ENCODE data around the gene ACYP1.

Gene ACYP1

GRCh38 chr14:75063491-75064204, at the start of gene ACYP1:
TSS of gene ACYP1 (minus strand) at chr14:75064024. CDS start at chr14:75063553, 471 bp downstream.
- Mint-ChIP-seq H3K4me3 (peak within 1 kb of the TSS; percentile 100), H3K9me3 (peaks cover 5% of the 10 kb centered on the region), H3K27ac (peak within 1 kb of the TSS; percentile 98), H3K4me1 (ENCODE audit: low read depth) (peaks cover 23% of the 10 kb centered on the region), H3K27me3 (ENCODE audit: low read depth) (no peaks in the 10 kb centered on the region), H3K36me3 (ENCODE audit: low read depth) (peaks cover 27% of the 10 kb centered on the region)
- DNase-seq (ENCODE audit: low spot score) = peak; percentile 91

GRCh38 chr14:75109877-75110276, 46.1 kb upstream of the ACYP1 start:
- no peaks in the 10 kb centered on the region for H3K9me3 Mint-ChIP-seq
- peaks cover 61% of the 10 kb centered on the region for H3K36me3 Mint-ChIP-seq (ENCODE audit: low read depth)
- H3K27ac Mint-ChIP-seq = no peak overlapping the region
- H3K4me1 Mint-ChIP-seq (ENCODE audit: low read depth) = peaks cover 13% of the 10 kb centered on the region
- DNase-seq (ENCODE audit: low spot score) = no peak
- no peak overlapping the region for H3K4me3 Mint-ChIP-seq
- no peaks in the 10 kb centered on the region for H3K27me3 Mint-ChIP-seq (ENCODE audit: low read depth)

- Mint-ChIP-seq H3K36me3 (ENCODE audit: low read depth) (peaks cover 55% of the 10 kb centered on the region), H3K27ac (no peak overlapping the region), H3K4me1 (ENCODE audit: low read depth) (no peaks in the 10 kb centered on the region), H3K9me3 (no peaks in the 10 kb centered on the region), H3K27me3 (ENCODE audit: low read depth) (no peaks in the 10 kb centered on the region), H3K4me3 (no peak overlapping the region)
- DNase-seq (ENCODE audit: low spot score) = no peak
Observed at GRCh38 chr14:75107186-75107585, 43.4 kb upstream of the ACYP1 start.

- Mint-ChIP-seq H3K4me3 (no peak overlapping the region), H3K4me1 (ENCODE audit: low read depth) (no peaks in the 10 kb centered on the region), H3K27ac (no peak overlapping the region), H3K36me3 (ENCODE audit: low read depth) (peaks cover 45% of the 10 kb centered on the region), H3K9me3 (no peaks in the 10 kb centered on the region), H3K27me3 (ENCODE audit: low read depth) (no peaks in the 10 kb centered on the region)
- DNase-seq (ENCODE audit: low spot score) = no peak
Observed at GRCh38 chr14:75101491-75101890, 37.7 kb upstream of the ACYP1 start.

GRCh38 chr14:75098682-75099081, 34.9 kb upstream of the ACYP1 start:
- Mint-ChIP-seq H3K9me3 (no peaks in the 10 kb centered on the region), H3K4me3 (no peak overlapping the region), H3K27ac (no peak overlapping the region), H3K4me1 (ENCODE audit: low read depth) (no peaks in the 10 kb centered on the region), H3K36me3 (ENCODE audit: low read depth) (peaks cover 38% of the 10 kb centered on the region), H3K27me3 (ENCODE audit: low read depth) (no peaks in the 10 kb centered on the region)
- DNase-seq (ENCODE audit: low spot score) = no peak

- H3K27ac Mint-ChIP-seq = no peak overlapping the region
- H3K9me3 Mint-ChIP-seq = no peaks in the 10 kb centered on the region
- peaks cover 39% of the 10 kb centered on the region for H3K36me3 Mint-ChIP-seq (ENCODE audit: low read depth)
- H3K4me3 Mint-ChIP-seq = no peak overlapping the region
- no peak for DNase-seq (ENCODE audit: low spot score)
- H3K27me3 Mint-ChIP-seq (ENCODE audit: low read depth) = no peaks in the 10 kb centered on the region
- no peaks in the 10 kb centered on the region for H3K4me1 Mint-ChIP-seq (ENCODE audit: low read depth)
Observed at GRCh38 chr14:75098212-75098611, 34.4 kb upstream of the ACYP1 start.

- Mint-ChIP-seq H3K36me3 (ENCODE audit: low read depth) (peaks cover 37% of the 10 kb centered on the region), H3K9me3 (no peaks in the 10 kb centered on the region), H3K4me3 (no peak overlapping the region), H3K27ac (no peak overlapping the region), H3K4me1 (ENCODE audit: low read depth) (no peaks in the 10 kb centered on the region), H3K27me3 (ENCODE audit: low read depth) (no peaks in the 10 kb centered on the region)
- no peak for DNase-seq (ENCODE audit: low spot score)
Observed at GRCh38 chr14:75096959-75097358, 33.1 kb upstream of the ACYP1 start.

GRCh38 chr14:75095690-75096089, 31.9 kb upstream of the ACYP1 start:
- Mint-ChIP-seq H3K9me3 (no peaks in the 10 kb centered on the region), H3K4me1 (ENCODE audit: low read depth) (no peaks in the 10 kb centered on the region), H3K27me3 (ENCODE audit: low read depth) (no peaks in the 10 kb centered on the region), H3K4me3 (no peak overlapping the region), H3K36me3 (ENCODE audit: low read depth) (peaks cover 40% of the 10 kb centered on the region), H3K27ac (no peak overlapping the region)
- DNase-seq (ENCODE audit: low spot score) = no peak

GRCh38 chr14:75094896-75095295, 31.1 kb upstream of the ACYP1 start:
- Mint-ChIP-seq H3K27ac (no peak overlapping the region), H3K36me3 (ENCODE audit: low read depth) (peaks cover 42% of the 10 kb centered on the region), H3K9me3 (no peaks in the 10 kb centered on the region)

GRCh38 chr14:75092698-75093097, 28.9 kb upstream of the ACYP1 start:
- Mint-ChIP-seq H3K27ac (no peak overlapping the region), H3K4me1 (ENCODE audit: low read depth) (no peaks in the 10 kb centered on the region), H3K36me3 (ENCODE audit: low read depth) (peaks cover 32% of the 10 kb centered on the region), H3K27me3 (ENCODE audit: low read depth) (no peaks in the 10 kb centered on the region), H3K9me3 (no peaks in the 10 kb centered on the region), H3K4me3 (no peak overlapping the region)
- DNase-seq (ENCODE audit: low spot score) = no peak

More at GRCh38 chr14:75094896-75095295, 31.1 kb upstream of the ACYP1 start:
- Mint-ChIP-seq H3K27me3 (ENCODE audit: low read depth) (no peaks in the 10 kb centered on the region), H3K4me3 (no peak overlapping the region), H3K4me1 (ENCODE audit: low read depth) (no peaks in the 10 kb centered on the region)
- DNase-seq (ENCODE audit: low spot score) = no peak

GRCh38 chr14:75091251-75091650, 27.4 kb upstream of the ACYP1 start:
- H3K4me1 Mint-ChIP-seq (ENCODE audit: low read depth) = no peaks in the 10 kb centered on the region
- H3K4me3 Mint-ChIP-seq = no peak overlapping the region
- H3K36me3 Mint-ChIP-seq (ENCODE audit: low read depth) = peaks cover 36% of the 10 kb centered on the region
- DNase-seq (ENCODE audit: low spot score) = no peak
- no peaks in the 10 kb centered on the region for H3K9me3 Mint-ChIP-seq
- H3K27ac Mint-ChIP-seq = no peak overlapping the region
- H3K27me3 Mint-ChIP-seq (ENCODE audit: low read depth) = no peaks in the 10 kb centered on the region

- H3K36me3 Mint-ChIP-seq (ENCODE audit: low read depth) = peaks cover 39% of the 10 kb centered on the region
- H3K4me1 Mint-ChIP-seq (ENCODE audit: low read depth) = no peaks in the 10 kb centered on the region
- H3K9me3 Mint-ChIP-seq = no peaks in the 10 kb centered on the region
- DNase-seq (ENCODE audit: low spot score) = no peak
- no peaks in the 10 kb centered on the region for H3K27me3 Mint-ChIP-seq (ENCODE audit: low read depth)
- H3K4me3 Mint-ChIP-seq = no peak overlapping the region
- no peak overlapping the region for H3K27ac Mint-ChIP-seq
Observed at GRCh38 chr14:75090353-75090752, 26.5 kb upstream of the ACYP1 start.

- no peak for DNase-seq (ENCODE audit: low spot score)
- Mint-ChIP-seq H3K27ac (no peak overlapping the region), H3K4me3 (no peak overlapping the region), H3K9me3 (no peaks in the 10 kb centered on the region), H3K4me1 (ENCODE audit: low read depth) (no peaks in the 10 kb centered on the region), H3K27me3 (ENCODE audit: low read depth) (no peaks in the 10 kb centered on the region), H3K36me3 (ENCODE audit: low read depth) (peaks cover 44% of the 10 kb centered on the region)
Observed at GRCh38 chr14:75088566-75089373, 24.9 kb upstream of the ACYP1 start.

GRCh38 chr14:75088153-75088552, 24.3 kb upstream of the ACYP1 start:
- H3K4me1 Mint-ChIP-seq (ENCODE audit: low read depth) = no peaks in the 10 kb centered on the region
- no peaks in the 10 kb centered on the region for H3K27me3 Mint-ChIP-seq (ENCODE audit: low read depth)
- H3K36me3 Mint-ChIP-seq (ENCODE audit: low read depth) = peaks cover 47% of the 10 kb centered on the region
- H3K27ac Mint-ChIP-seq = no peak overlapping the region
- no peak for DNase-seq (ENCODE audit: low spot score)
- no peak overlapping the region for H3K4me3 Mint-ChIP-seq
- H3K9me3 Mint-ChIP-seq = no peaks in the 10 kb centered on the region
